ENCODE measurements around the gene GMDS. TPM values are rescaled to one million over a fixed set of nuclear protein-coding genes. Genes with fewer than 3 reads are reported as not detected.
A peak's percentile ranks its signal among the peaks of the same experiment; 100 is the strongest.

GMDS gene
- total and polyA plus RNA-seq, 2 of the 4 experiments (the other 2 are of a cell fraction): 7.3 to 21.9 TPM

- no peak overlapping the region for H3K18ac ChIP-seq (ENCODE audit: low read depth, low read length)
- no peak overlapping the region for H2BK20ac ChIP-seq (ENCODE audit: low read depth, low read length)
- dilution Hi-C loops (cut with HindIII; ENCODE audit: low sequenced_read_pairs, unreplicated experiment) (no loop called here), intact Hi-C loops (cut with micrococcal nuclease) (loop anchor here (1.0 to 10.0 kb wide), 9 partner anchors 73 to 740 kb away; no protein-coding TSS in a partner anchor), in situ Hi-C loops (cut with MboI; ENCODE audit: low sequenced_read_pairs) (no loop called here)
- H4K5ac ChIP-seq (ENCODE audit: low read depth, low read length): no peak overlapping the region
- H3K27me3 ChIP-seq (ENCODE audit: control insufficient read depth, insufficient read depth, low read length): peaks cover 7% of the 10 kb centered on the region; the same call in 1 of the 2 replicates
- ATAC-seq (ENCODE audit: low read depth) (peak; percentile 3; the same call in 1 of the 2 replicates), DNase-seq (peak; percentile 93)
- peak overlapping the region; percentile 7 for H3K4me2 ChIP-seq (ENCODE audit: low read depth, low read length)
- CTCF ChIA-PET: interaction anchor here (0.9 to 2.3 kb wide), 3 partner anchors 73 to 491 kb away, joined by 4 to 9 read pairs (median 8); no protein-coding TSS in a partner anchor
- H2AK5ac ChIP-seq (ENCODE audit: low read depth, low read length): no peak overlapping the region
- H3K9me3 ChIP-seq (ENCODE audit: control insufficient read depth, insufficient read depth, low read length): peaks cover 4% of the 10 kb centered on the region; the same call in 1 of the 2 replicates
- H2BK15ac ChIP-seq (ENCODE audit: low read depth, low read length): no peak overlapping the region
- H4K20me1 ChIP-seq (ENCODE audit: insufficient read depth, low read length): peaks cover 16% of the 10 kb centered on the region
- WGBS, 2 experiments (ENCODE audit: extremely low coverage in 2 of 2, insufficient read length in 1 of 2): no CpG with 5 or more reads among the region's 7 CpGs
- H3K4ac ChIP-seq (ENCODE audit: low read depth, low read length): no peak overlapping the region
- no peak overlapping the region for H3K23ac ChIP-seq (ENCODE audit: low read depth, low read length)
- no peak overlapping the region for H2AFZ ChIP-seq (replicated peaks; ENCODE audit: low read length, poor library complexity)
- no peak overlapping the region for H2AK9ac ChIP-seq (replicated peaks; ENCODE audit: low read depth, low read length, poor library complexity)
- no peak overlapping the region for H4K91ac ChIP-seq (ENCODE audit: insufficient read depth, low read depth, low read length)
- peaks cover 4% of the 10 kb centered on the region for H3K4me1 ChIP-seq (ENCODE audit: control insufficient read depth, insufficient read depth, low read length)
- H4K8ac ChIP-seq (ENCODE audit: low read depth in 2 of 2, low read length in 2 of 2): no peak overlapping the region
- H3K79me1 ChIP-seq (ENCODE audit: low read depth in 1 of 2, low read length in 2 of 2): peaks cover 10 to 24% of the 10 kb centered on the region in 2 experiments
- peak overlapping the region; percentile 53; the same call in 1 of the 2 replicates for H3K9ac ChIP-seq (ENCODE audit: low read depth, low read length)
- H3K27ac ChIP-seq (ENCODE audit: insufficient read depth, low read length): peak overlapping the region; percentile 38; the same call in 1 of the 2 replicates
- H3K4me3 ChIP-seq (ENCODE audit: insufficient read depth, low read depth, low read length): peak overlapping the region; percentile 85
- H2BK120ac ChIP-seq (ENCODE audit: low read depth, low read length): no peak overlapping the region
- H2BK5ac ChIP-seq (ENCODE audit: low read depth, low read length, poor library complexity, severe bottlenecking): peak overlapping the region; percentile 60
- no TSS peak for BruUV-seq (replicated peaks)
- no peak overlapping the region for H3K56ac ChIP-seq (ENCODE audit: extremely low read depth, insufficient read depth, low read length)
- peak; percentile 45; the same call in 1 of the 2 replicates for TF ChIP-seq BHLHE40 (IDR thresholded peaks at IDR 0.05; ENCODE audit: low read depth, low read length)
- TF ChIP-seq, protein P1, sequence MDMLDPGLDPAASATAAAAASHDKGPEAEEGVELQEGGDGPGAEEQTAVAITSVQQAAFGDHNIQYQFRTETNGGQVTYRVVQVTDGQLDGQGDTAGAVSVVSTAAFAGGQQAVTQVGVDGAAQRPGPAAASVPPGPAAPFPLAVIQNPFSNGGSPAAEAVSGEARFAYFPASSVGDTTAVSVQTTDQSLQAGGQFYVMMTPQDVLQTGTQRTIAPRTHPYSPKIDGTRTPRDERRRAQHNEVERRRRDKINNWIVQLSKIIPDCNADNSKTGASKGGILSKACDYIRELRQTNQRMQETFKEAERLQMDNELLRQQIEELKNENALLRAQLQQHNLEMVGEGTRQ (IDR thresholded peaks at IDR 0.05; ENCODE audit: low read depth, low read length): no peak
- no peak; the same call in 1 of the 2 replicates for TF ChIP-seq POLR2A (IDR thresholded peaks at IDR 0.05; ENCODE audit: low read depth, low read length)
- TF ChIP-seq CEBPB (IDR thresholded peaks at IDR 0.05; ENCODE audit: low read depth, low read length): no peak
- TF ChIP-seq CTCF (conservative IDR thresholded peaks at IDR 0.05; ENCODE audit: low read depth, low read length): 0 out of 2 replicates have a peak, but pooled peaks have one; percentile 9
- TF ChIP-seq RAD21 (IDR thresholded peaks at IDR 0.05; ENCODE audit: low read length): peak; percentile 24; the same call in 1 of the 2 replicates
- peak; percentile 55 for TF ChIP-seq RCOR1 (IDR thresholded peaks at IDR 0.05; ENCODE audit: insufficient replicate concordance, low read length)
- TF ChIP-seq MAFK (IDR thresholded peaks at IDR 0.05; ENCODE audit: low read depth, low read length): no peak
- TF ChIP-seq CHD1 (IDR thresholded peaks at IDR 0.05; ENCODE audit: low read depth, low read length): no peak
- peak; percentile 22; the same call in 1 of the 2 replicates for TF ChIP-seq SMC3 (IDR thresholded peaks at IDR 0.05; ENCODE audit: low read depth, low read length)
- no peak for TF ChIP-seq NFE2L2 (IDR thresholded peaks at IDR 0.05; ENCODE audit: low read depth, low read length)
- no peak for TF ChIP-seq MAZ (IDR thresholded peaks at IDR 0.05; ENCODE audit: borderline replicate concordance, low read depth, low read length)
- no peak; the same call in 1 of the 2 replicates for TF ChIP-seq MXI1 (IDR thresholded peaks at IDR 0.05; ENCODE audit: borderline replicate concordance, low read depth, low read length)
- TF ChIP-seq RFX5 (IDR thresholded peaks at IDR 0.05; ENCODE audit: low read depth, low read length): no peak
- TF ChIP-seq ELK1 (IDR thresholded peaks at IDR 0.05; ENCODE audit: borderline replicate concordance, low read depth, low read length): no peak
- peak; percentile 52; the same call in 1 of the 2 replicates for TF ChIP-seq FOS (IDR thresholded peaks at IDR 0.05; ENCODE audit: low read depth, low read length)
- no peaks in the 10 kb centered on the region for H3K9me1 ChIP-seq (ENCODE audit: insufficient read depth, low read length)
- POLR2A ChIA-PET (ENCODE audit: unreplicated experiment): no interaction called here
- H3K36me3 ChIP-seq (ENCODE audit: control insufficient read depth, insufficient read depth, low read length): peaks cover 12% of the 10 kb centered on the region
- H3K14ac ChIP-seq (replicated peaks; ENCODE audit: low read depth, low read length): no peak overlapping the region
These were observed 632.5 kb downstream of the GMDS start for GRCh38 chr6:1612974-1613306.
